Measurements from ENCODE around the gene VAV1. TPM values are rescaled to one million over a fixed set of nuclear protein-coding genes. Genes with fewer than 3 reads are reported as not detected.

The VAV1 gene
- polyA plus RNA-seq, 2 of the 4 experiments (the other 2 are of a cell fraction), result 5.6 to 7.5 TPM

DNA sequence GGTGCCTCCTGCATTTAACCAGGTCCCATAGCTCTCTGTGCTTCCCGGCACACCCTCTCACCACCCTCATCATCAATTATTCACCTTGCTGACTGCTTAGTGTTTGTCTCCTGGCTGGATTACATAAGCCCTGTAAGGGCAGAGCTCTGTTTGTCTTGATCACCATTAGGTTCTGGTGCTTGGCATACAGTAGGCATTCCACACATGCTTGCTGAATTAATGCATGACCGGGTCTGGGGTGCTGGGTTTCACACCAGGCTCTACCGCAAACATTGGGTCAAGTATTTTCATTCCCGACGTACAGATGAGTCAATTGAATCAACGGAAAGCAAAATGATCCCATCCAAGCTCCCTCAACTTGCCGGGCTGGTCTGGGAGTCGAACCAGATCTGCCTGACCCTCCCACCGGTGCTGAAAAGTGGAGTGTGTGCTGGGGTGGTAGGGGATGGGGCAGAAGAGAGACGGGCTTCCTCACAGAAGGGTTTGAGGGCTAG lies 28.5 kb downstream of the VAV1 start (continued):
- TF ChIP-seq BHLHE40 (IDR thresholded peaks at IDR 0.05; ENCODE audit: low read depth, low read length) (no peak), CHD4 (IDR thresholded peaks at IDR 0.05; ENCODE audit: borderline replicate concordance) (no peak), RARB (CRISPR knock-in tag; IDR thresholded peaks at IDR 0.05) (no peak), SMC3 (IDR thresholded peaks at IDR 0.05) (no peak), TFCP2L1 (CRISPR knock-in tag; IDR thresholded peaks at IDR 0.05) (no peak), POLR2A (IDR thresholded peaks at IDR 0.05; ENCODE audit: low read length) (no peak), TP53 (CRISPR knock-in tag; IDR thresholded peaks at IDR 0.05) (no peak), MAZ (IDR thresholded peaks at IDR 0.05; ENCODE audit: borderline replicate concordance, low read depth, low read length) (no peak), HEYL (CRISPR knock-in tag; IDR thresholded peaks at IDR 0.05) (no peak), FOSL2 (IDR thresholded peaks at IDR 0.05) (0 out of 2 replicates have a peak, but pooled peaks have one; percentile 24), FOSL2 (CRISPR knock-in tag; IDR thresholded peaks at IDR 0.05) (peak; percentile 83), ZC3H11A (IDR thresholded peaks at IDR 0.05) (no peak), RAD21 (conservative IDR thresholded peaks at IDR 0.05 in 1 of 2, IDR thresholded peaks at IDR 0.05 in 1 of 2) (peak in 1 of 2 experiments; percentile 8; a peak in 2 of 5 replicates), ZNF302 (CRISPR knock-in tag; IDR thresholded peaks at IDR 0.05) (no peak), HOXB13 (CRISPR knock-in tag; IDR thresholded peaks at IDR 0.05; ENCODE audit: low read depth) (no peak), JUN (IDR thresholded peaks at IDR 0.05) (peak in 1 of 2 experiments; percentile 19; a peak in 2 of 5 replicates), FOSB (CRISPR knock-in tag; IDR thresholded peaks at IDR 0.05) (no peak), KDM1A (IDR thresholded peaks at IDR 0.05; ENCODE audit: low read depth) (no peak), RNF2 (IDR thresholded peaks at IDR 0.05; ENCODE audit: borderline replicate concordance, low read depth) (no peak), POLR2AphosphoS2 (conservative IDR thresholded peaks at IDR 0.05; ENCODE audit: low read length) (no peak), RCOR1 (IDR thresholded peaks at IDR 0.05; ENCODE audit: low read depth, low read length) (no peak), KDM5A (IDR thresholded peaks at IDR 0.05) (no peak), ZFP36 (IDR thresholded peaks at IDR 0.05; ENCODE audit: borderline replicate concordance, partially characterized antibody) (no peak), NFE2L2 (conservative IDR thresholded peaks at IDR 0.05; ENCODE audit: low read length) (no peak), EP300 (IDR thresholded peaks at IDR 0.05) (peak; percentile 30 to 59; a peak in 2 of 5 replicates), PHF8 (IDR thresholded peaks at IDR 0.05; ENCODE audit: borderline replicate concordance, low read depth) (no peak), HDAC2 (IDR thresholded peaks at IDR 0.05) (no peak), CBX8 (IDR thresholded peaks at IDR 0.05) (no peak)
- TF ChIP-seq, protein P1, sequence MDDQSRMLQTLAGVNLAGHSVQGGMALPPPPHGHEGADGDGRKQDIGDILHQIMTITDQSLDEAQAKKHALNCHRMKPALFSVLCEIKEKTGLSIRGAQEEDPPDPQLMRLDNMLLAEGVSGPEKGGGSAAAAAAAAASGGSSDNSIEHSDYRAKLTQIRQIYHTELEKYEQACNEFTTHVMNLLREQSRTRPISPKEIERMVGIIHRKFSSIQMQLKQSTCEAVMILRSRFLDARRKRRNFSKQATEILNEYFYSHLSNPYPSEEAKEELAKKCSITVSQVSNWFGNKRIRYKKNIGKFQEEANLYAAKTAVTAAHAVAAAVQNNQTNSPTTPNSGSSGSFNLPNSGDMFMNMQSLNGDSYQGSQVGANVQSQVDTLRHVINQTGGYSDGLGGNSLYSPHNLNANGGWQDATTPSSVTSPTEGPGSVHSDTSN (IDR thresholded peaks at IDR 0.05), result no peak
- TF ChIP-seq, protein P2, sequence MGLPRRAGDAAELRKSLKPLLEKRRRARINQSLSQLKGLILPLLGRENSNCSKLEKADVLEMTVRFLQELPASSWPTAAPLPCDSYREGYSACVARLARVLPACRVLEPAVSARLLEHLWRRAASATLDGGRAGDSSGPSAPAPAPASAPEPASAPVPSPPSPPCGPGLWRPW (IDR thresholded peaks at IDR 0.05), result no peak
- TF ChIP-seq, protein P3, sequence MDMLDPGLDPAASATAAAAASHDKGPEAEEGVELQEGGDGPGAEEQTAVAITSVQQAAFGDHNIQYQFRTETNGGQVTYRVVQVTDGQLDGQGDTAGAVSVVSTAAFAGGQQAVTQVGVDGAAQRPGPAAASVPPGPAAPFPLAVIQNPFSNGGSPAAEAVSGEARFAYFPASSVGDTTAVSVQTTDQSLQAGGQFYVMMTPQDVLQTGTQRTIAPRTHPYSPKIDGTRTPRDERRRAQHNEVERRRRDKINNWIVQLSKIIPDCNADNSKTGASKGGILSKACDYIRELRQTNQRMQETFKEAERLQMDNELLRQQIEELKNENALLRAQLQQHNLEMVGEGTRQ (IDR thresholded peaks at IDR 0.05), result no peak
- TF ChIP-seq, protein P4, sequence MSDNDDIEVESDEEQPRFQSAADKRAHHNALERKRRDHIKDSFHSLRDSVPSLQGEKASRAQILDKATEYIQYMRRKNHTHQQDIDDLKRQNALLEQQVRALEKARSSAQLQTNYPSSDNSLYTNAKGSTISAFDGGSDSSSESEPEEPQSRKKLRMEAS (IDR thresholded peaks at IDR 0.05), result peak; percentile 68; the same call in 1 of the 2 replicates
- TF ChIP-seq, protein P5, sequence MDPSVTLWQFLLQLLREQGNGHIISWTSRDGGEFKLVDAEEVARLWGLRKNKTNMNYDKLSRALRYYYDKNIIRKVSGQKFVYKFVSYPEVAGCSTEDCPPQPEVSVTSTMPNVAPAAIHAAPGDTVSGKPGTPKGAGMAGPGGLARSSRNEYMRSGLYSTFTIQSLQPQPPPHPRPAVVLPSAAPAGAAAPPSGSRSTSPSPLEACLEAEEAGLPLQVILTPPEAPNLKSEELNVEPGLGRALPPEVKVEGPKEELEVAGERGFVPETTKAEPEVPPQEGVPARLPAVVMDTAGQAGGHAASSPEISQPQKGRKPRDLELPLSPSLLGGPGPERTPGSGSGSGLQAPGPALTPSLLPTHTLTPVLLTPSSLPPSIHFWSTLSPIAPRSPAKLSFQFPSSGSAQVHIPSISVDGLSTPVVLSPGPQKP (IDR thresholded peaks at IDR 0.05; ENCODE audit: low read depth, low read length), result no peak
- TF ChIP-seq, protein P6, sequence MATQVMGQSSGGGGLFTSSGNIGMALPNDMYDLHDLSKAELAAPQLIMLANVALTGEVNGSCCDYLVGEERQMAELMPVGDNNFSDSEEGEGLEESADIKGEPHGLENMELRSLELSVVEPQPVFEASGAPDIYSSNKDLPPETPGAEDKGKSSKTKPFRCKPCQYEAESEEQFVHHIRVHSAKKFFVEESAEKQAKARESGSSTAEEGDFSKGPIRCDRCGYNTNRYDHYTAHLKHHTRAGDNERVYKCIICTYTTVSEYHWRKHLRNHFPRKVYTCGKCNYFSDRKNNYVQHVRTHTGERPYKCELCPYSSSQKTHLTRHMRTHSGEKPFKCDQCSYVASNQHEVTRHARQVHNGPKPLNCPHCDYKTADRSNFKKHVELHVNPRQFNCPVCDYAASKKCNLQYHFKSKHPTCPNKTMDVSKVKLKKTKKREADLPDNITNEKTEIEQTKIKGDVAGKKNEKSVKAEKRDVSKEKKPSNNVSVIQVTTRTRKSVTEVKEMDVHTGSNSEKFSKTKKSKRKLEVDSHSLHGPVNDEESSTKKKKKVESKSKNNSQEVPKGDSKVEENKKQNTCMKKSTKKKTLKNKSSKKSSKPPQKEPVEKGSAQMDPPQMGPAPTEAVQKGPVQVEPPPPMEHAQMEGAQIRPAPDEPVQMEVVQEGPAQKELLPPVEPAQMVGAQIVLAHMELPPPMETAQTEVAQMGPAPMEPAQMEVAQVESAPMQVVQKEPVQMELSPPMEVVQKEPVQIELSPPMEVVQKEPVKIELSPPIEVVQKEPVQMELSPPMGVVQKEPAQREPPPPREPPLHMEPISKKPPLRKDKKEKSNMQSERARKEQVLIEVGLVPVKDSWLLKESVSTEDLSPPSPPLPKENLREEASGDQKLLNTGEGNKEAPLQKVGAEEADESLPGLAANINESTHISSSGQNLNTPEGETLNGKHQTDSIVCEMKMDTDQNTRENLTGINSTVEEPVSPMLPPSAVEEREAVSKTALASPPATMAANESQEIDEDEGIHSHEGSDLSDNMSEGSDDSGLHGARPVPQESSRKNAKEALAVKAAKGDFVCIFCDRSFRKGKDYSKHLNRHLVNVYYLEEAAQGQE (IDR thresholded peaks at IDR 0.05), result no peak
- TF ChIP-seq, protein P7, sequence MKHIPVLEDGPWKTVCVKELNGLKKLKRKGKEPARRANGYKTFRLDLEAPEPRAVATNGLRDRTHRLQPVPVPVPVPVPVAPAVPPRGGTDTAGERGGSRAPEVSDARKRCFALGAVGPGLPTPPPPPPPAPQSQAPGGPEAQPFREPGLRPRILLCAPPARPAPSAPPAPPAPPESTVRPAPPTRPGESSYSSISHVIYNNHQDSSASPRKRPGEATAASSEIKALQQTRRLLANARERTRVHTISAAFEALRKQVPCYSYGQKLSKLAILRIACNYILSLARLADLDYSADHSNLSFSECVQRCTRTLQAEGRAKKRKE (CRISPR knock-in tag; IDR thresholded peaks at IDR 0.05; ENCODE audit: low read depth), result no peak

Measured in A549 (cell line).